Activated B cell treated with CpG ODN at 0.5 μM for 24 hours (primary cell): Measurements from ENCODE around the gene GBX1. TPM values are rescaled to one million over a fixed set of nuclear protein-coding genes. Genes with fewer than 3 reads are reported as not detected.

Source experiments
- ATAC-seq: fragments of 200-7000 bp; cut with Tn5 transposase; one replicate; pipeline ENCODE4 v1.10.0; 2021; ENCODE audit warnings: low read depth, mild to moderate bottlenecking, moderate library complexity
- CTCF ChIA-PET: fragments of 350-600 bp; sonication (Branson Sonifier 250); formaldehyde crosslinking; loops from one replicate; lab custom pipeline; 2021; ENCODE audit warnings: antibody characterized with exemption; lab: Charles Lee
- POLR2A ChIA-PET: fragments of 350-600 bp; sonication (Branson Sonifier 250); formaldehyde crosslinking; loops from one replicate; lab custom pipeline; 2021; ENCODE audit warnings: antibody characterized with exemption; lab: Charles Lee
- DNase-seq: peaks from one replicate; pipeline ENCODE4 v3.0.0; 2022
- H3K27ac Mint-ChIP-seq: one replicate; pipeline ENCODE4 v1.8.0; 2020; ENCODE audit warnings: mixed read lengths
- H3K27me3 Mint-ChIP-seq: one replicate; pipeline ENCODE4 v1.8.0; 2021; ENCODE audit warnings: mixed read lengths
- H3K36me3 Mint-ChIP-seq: one replicate; pipeline ENCODE4 v1.8.0; 2021; ENCODE audit warnings: low read depth, mixed read lengths
- H3K4me1 Mint-ChIP-seq: one replicate; pipeline ENCODE4 v1.8.0; 2021; ENCODE audit warnings: mixed read lengths
- H3K4me3 Mint-ChIP-seq: one replicate; pipeline ENCODE4 v1.8.0; 2020; ENCODE audit warnings: mild to moderate bottlenecking, mixed read lengths
- H3K9me3 Mint-ChIP-seq: one replicate; pipeline ENCODE4 v1.8.0; 2020; ENCODE audit warnings: mixed read lengths
- intact Hi-C: fragments of 100-400 bp; cut with micrococcal nuclease; formaldehyde crosslinking; loops from one replicate; pipeline ENCODE4 v1.15.1; 2024
- total RNA-seq: library from RNA; stranded (reverse); gene quantifications from 2 replicates; pipeline ENCODE4 v1.2.3, GENCODE V29; 2022
- TF ChIP-seq, protein P1 (sequence below): fragments of 200-600 bp; IDR thresholded peaks from one replicate; pipeline ENCODE4 v1.8.0; 2022; ENCODE audit warnings: antibody characterized with exemption, mild to moderate bottlenecking

GBX1 gene
- total RNA-seq, 1 donor from 2014 or later = not detected

DNA sequence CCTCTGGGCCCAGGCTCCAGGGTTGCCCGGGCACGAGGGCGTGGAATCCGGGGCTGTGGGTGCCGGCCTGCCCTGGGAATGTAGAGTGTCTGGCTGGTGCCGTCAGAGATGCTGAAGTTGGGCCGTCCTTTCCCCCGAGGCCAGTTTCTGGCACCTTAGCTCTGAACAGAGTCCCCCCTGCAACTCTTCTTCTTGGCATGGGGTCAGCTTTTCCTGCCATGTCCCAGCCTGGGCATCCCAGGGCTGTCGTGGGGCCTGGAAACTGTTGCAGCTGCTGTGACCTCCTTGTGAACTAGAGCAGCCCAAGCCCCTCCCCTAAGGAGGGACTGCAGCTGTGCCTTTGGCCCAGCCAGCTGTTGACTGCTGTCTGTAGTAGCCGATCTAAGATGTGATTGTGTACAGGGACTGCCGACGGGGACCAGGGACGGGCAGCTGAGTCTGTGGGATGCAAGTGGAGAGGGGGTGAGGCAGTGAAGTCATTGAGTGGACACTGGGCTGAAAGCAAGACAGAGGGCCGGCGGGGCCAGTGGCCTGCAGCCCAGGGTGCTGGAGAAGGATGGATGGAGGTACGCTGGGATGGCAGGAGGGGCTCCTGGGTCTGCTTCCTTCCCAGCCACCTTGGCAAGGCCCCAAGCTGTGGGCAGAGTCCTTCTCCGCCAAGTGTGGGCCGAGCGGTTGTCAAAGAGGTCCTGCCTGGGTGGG is 35.8 kb downstream of the GBX1 start:
- Mint-ChIP-seq H3K36me3 (no peaks in the 10 kb centered on the region), H3K4me3 (no peak overlapping the region), H3K27me3 (no peaks in the 10 kb centered on the region), H3K27ac (no peak overlapping the region), H3K9me3 (no peaks in the 10 kb centered on the region), H3K4me1 (no peaks in the 10 kb centered on the region)
- intact Hi-C loops = no loop called here
- TF ChIP-seq, protein P1, sequence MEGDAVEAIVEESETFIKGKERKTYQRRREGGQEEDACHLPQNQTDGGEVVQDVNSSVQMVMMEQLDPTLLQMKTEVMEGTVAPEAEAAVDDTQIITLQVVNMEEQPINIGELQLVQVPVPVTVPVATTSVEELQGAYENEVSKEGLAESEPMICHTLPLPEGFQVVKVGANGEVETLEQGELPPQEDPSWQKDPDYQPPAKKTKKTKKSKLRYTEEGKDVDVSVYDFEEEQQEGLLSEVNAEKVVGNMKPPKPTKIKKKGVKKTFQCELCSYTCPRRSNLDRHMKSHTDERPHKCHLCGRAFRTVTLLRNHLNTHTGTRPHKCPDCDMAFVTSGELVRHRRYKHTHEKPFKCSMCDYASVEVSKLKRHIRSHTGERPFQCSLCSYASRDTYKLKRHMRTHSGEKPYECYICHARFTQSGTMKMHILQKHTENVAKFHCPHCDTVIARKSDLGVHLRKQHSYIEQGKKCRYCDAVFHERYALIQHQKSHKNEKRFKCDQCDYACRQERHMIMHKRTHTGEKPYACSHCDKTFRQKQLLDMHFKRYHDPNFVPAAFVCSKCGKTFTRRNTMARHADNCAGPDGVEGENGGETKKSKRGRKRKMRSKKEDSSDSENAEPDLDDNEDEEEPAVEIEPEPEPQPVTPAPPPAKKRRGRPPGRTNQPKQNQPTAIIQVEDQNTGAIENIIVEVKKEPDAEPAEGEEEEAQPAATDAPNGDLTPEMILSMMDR = no peak
- ATAC-seq (no peak), DNase-seq (no peak)
- ChIA-PET POLR2A (no interaction called here), CTCF (no interaction called here)

DNA sequence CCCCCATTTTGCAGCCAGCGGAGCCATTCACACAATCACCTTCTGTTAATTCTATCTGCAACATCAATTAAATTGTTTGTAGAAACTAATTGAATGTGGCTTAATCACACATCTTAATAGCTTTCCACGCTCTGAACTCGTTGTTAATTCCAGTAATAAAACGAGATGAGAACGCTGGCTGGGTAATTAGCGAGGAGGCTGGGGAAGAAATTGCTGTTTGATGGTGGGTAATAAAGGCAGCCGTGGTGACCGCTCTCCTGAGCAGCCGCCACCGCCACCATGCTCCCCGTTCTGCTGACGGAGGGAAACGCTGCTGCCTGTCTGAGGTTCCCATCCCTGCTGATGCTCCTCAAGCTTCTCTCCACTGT is 36.3 kb downstream of the GBX1 start:
- DNase-seq = no peak
- Mint-ChIP-seq H3K9me3 (no peaks in the 10 kb centered on the region), H3K4me3 (no peak overlapping the region), H3K36me3 (no peaks in the 10 kb centered on the region), H3K27me3 (no peaks in the 10 kb centered on the region), H3K4me1 (no peaks in the 10 kb centered on the region), H3K27ac (no peak overlapping the region)
- CTCF ChIA-PET = interaction anchor here (0.7 kb wide), 1 partner anchor 24 kb away, joined by 3 read pairs; no protein-coding TSS in a partner anchor
- POLR2A ChIA-PET = no interaction called here
- intact Hi-C loops = no loop called here
- ATAC-seq = no peak
- TF ChIP-seq, protein P1 = no peak

DNA sequence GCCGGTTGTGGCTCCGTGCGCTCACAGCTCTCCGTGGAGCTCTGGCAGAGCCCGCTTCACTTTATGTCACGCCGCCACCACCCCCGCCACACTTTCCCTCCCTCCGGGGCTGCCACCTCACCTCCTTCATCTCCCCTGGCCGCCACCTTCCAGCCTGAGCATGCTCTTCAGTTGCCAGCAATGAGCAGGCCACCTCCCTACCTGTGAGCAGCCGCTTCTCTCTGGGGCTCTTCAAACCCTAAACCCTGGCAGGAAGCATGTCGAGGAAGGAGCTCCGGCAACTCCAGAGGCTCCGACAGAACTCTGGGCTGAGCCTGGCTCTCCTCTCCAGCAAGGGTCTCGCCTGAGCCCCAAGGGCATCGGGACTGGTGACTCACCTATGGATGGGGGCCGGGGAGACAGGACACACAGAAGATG is 36.7 kb downstream of the GBX1 start:
- TF ChIP-seq, protein P1 = no peak
- no peak for DNase-seq
- ChIA-PET CTCF (interaction anchor here (0.7 kb wide), 1 partner anchor 23 kb away, joined by 3 read pairs; no protein-coding TSS in a partner anchor), POLR2A (no interaction called here)
- H3K27me3 Mint-ChIP-seq = no peaks in the 10 kb centered on the region
- intact Hi-C loops = no loop called here
- no peak for ATAC-seq
- H3K36me3 Mint-ChIP-seq = no peaks in the 10 kb centered on the region
- no peaks in the 10 kb centered on the region for H3K4me1 Mint-ChIP-seq
- H3K27ac Mint-ChIP-seq = no peak overlapping the region
- no peak overlapping the region for H3K4me3 Mint-ChIP-seq
- H3K9me3 Mint-ChIP-seq = no peaks in the 10 kb centered on the region

DNA sequence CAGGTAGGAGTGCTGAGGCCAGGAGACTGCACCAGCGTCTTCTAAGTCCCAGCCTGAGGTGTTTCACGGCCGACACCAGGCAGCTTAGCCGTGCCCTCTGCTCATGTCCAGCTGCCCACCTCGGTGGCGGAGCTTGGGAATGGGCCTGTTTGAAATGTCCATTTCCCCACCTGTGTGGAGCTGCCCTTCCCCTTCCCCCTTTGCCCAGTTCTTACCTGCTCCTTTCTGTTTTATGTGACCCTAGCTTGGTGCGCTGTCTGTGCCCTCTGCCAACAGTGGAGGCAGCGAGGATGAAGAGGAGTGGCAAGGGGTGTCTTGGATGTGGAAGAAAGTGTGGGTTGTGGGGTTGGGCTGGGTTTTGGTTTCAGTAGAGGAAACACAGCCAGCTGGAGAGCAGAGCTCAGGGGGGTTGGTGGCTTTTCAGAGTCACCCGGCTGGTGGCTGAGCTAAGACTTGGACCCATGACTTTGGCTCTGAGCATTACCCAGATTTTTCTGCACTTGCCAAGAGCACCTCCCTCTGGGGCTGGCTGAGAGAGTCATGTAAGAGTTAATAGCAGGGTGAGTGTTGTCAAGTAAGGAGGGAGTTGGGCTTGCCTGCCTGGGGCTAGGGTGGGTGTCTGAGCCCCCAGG is 37.4 kb downstream of the GBX1 start:
- TF ChIP-seq, protein P1 = no peak
- Mint-ChIP-seq H3K9me3 (no peaks in the 10 kb centered on the region), H3K36me3 (no peaks in the 10 kb centered on the region), H3K4me3 (no peak overlapping the region), H3K27ac (no peak overlapping the region), H3K27me3 (no peaks in the 10 kb centered on the region), H3K4me1 (no peaks in the 10 kb centered on the region)
- CTCF ChIA-PET = no interaction called here
- DNase-seq (no peak), ATAC-seq (no peak)
- POLR2A ChIA-PET = no interaction called here
- intact Hi-C loops = no loop called here

DNA sequence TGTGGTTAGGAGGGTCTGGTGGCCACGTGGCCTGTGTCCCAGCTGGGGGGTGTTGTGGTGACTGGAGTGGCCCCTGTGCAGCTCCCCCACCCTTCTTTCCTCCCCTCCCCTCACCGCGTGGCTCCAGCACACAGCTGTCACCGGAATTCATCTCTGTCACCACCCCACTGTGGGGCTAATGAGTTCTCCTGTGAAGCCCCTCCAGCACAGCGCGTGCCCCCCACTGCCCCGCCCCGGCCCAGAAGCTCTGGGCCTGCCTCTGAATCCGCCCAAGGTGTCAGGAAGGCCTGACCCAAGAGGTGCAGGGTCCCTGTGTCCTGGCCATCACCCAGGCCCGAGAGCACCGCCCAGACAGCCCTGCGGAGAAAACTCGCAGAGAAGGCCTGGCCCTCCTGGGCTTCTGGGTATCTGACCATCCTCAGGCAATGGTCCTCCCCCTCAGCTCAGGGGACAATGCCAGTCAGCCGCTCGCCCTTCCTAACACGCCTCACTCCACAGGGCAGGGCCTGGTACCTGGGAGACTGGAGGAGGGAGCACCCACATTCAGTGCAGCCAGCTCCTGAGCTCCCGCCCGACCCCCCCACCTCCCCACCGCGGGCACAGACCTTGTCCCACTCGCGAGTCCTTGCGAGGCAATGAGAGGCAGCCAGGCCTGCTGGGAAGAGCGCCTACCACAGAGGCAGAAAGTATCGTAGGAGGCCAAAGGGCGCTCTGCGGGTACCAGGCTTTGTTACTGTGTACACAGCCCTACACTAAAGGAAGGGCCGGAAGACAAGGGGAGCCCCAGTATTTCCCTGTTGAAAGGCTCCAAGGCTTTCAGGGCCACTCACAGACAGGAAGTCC is 38.2 kb downstream of the GBX1 start:
- no peak overlapping the region for H3K4me3 Mint-ChIP-seq
- intact Hi-C loops = no loop called here
- no peaks in the 10 kb centered on the region for H3K9me3 Mint-ChIP-seq
- DNase-seq = no peak
- H3K4me1 Mint-ChIP-seq = no peaks in the 10 kb centered on the region
- H3K27ac Mint-ChIP-seq = no peak overlapping the region
- ATAC-seq = no peak
- H3K27me3 Mint-ChIP-seq = peaks cover 2% of the 10 kb centered on the region
- no peaks in the 10 kb centered on the region for H3K36me3 Mint-ChIP-seq
- ChIA-PET CTCF (no interaction called here), POLR2A (no interaction called here)
- TF ChIP-seq, protein P1 = no peak
